ENCODE data around the gene LRRC63.
"Not testable (repeated sequence)": the region's sequence is repeated elsewhere in the genome, so short reads cannot be mapped to it uniquely, and the experiment has no call there.

The LRRC63 gene

DNA sequence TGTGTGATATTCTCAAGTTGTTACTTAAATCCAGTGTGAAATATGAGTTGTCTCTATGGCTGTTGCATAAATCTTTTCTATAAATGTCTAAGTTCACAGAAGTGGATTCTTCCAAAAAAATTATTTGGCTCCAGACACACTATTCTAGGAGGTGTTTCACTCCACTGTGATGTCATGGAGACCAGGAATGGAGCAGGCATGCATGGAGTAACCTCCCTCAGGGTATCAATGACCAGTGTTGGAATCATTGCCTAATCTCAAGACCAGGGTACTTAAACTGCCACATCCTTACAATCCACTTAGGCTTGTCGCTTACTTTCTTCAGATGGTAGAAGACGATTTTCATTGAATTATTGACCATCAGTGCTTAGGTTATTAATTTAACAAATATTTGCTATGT, 55.4 kb downstream of the LRRC63 start:
- no peak for DNase-seq

GRCh38 chr13:46270416-46270815, 58.7 kb downstream of the LRRC63 start:
- DNase-seq, result no peak

- no peak for DNase-seq
Observed at GRCh38 chr13:46274094-46274698, 62.5 kb downstream of the LRRC63 start.

DNA sequence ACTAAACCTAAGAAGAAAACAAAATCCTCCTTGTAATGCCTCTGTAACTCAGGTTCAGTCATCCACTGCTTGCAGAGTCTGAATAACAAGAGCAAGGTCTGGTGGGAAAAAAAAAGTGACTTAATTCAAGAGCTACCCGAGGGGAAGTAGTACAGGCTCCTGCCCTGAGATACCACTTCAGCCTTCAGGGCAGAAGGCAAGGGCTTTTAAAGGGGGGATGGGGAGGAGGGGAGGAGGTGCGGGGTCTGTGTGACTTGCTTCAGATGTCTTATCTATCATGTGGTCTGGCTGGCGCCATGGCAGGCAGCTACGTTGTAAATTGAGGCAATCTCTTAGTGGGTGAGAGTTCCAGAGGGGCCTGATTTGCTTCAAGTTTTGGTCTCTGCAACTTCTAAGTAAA, 66.7 kb downstream of the LRRC63 start:
- DNase-seq, result no peak

DNA sequence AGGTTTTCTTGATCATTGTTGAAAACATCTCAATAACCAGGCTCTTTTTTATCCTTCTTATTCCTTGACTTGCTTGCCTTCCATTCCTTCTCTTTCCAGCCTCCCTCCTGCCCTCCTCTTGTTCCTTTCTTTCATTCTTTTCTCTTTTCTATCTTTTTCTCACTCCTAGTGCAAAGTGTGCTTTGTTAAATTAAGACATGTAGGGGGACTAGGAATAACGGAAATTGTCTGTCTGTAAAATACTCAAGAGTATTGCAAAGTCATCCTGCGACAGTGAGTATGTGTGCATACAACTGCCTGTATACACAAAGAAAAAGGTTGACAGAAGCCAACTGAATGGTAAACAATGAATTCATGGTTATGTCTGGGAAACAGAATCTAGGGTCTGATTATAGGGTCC, 70.1 kb downstream of the LRRC63 start:
- no peak for DNase-seq

- not testable (repeated sequence) for DNase-seq
Observed at GRCh38 chr13:46283912-46284824, 72.4 kb downstream of the LRRC63 start.

GRCh38 chr13:46286972-46287371, 75.2 kb downstream of the LRRC63 start:
- DNase-seq, result no peak

DNA sequence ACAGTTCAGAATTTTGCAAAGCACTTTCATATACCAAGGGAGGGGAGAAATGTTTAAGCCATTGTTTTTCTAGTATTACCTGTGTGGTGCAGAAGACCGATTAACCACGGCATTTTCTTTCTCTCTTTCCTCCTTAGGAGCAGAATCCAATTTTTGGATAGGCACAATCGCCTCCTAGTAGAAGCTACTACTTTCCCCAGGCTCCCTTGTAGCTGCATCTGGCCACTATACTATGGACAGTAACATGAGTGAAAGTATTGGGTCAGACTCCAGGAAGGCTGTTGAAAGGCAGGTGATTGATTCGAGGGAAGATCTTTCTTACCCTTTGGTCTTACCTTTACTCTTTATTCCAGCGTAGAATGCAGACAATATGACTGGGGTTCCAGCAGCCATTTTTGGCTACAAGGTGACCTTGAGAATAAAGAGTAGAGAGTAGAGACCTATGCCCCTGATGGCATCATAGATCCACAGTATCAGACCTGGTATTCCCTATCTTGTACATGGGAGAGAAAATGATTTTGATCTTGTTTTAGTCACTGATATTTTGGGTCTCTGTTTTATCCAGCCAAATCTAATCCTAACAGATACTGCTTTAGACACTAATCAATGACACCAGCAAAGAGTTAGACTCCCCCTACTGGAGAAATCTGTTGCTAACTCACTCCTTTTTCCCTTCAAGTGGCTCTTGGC, 77.0 kb downstream of the LRRC63 start:
- no peak for DNase-seq

- DNase-seq, result no peak
Observed at GRCh38 chr13:46289260-46289955, 77.7 kb downstream of the LRRC63 start.

GRCh38 chr13:46290434-46290833, 78.7 kb downstream of the LRRC63 start:
- no peak for DNase-seq

DNA sequence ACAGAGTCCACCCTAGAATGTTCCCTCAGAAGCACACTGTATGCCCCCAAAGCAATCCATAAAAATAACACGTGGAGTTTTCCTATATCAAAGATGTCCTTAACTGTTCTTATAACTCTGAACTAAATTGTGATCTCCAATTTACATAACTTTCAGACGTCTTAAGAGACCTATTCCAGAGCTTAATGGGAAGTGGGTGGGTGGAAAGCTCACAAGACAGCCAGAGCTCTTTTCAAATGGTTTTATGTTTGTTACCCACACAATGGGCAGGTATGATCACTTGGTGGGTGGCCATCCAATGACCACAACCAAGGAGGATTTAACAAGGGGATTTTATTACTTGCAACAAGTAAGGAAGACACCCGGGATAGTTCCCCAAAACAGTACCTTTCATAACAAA, 81.7 kb downstream of the LRRC63 start:
- DNase-seq, result no peak

DNA sequence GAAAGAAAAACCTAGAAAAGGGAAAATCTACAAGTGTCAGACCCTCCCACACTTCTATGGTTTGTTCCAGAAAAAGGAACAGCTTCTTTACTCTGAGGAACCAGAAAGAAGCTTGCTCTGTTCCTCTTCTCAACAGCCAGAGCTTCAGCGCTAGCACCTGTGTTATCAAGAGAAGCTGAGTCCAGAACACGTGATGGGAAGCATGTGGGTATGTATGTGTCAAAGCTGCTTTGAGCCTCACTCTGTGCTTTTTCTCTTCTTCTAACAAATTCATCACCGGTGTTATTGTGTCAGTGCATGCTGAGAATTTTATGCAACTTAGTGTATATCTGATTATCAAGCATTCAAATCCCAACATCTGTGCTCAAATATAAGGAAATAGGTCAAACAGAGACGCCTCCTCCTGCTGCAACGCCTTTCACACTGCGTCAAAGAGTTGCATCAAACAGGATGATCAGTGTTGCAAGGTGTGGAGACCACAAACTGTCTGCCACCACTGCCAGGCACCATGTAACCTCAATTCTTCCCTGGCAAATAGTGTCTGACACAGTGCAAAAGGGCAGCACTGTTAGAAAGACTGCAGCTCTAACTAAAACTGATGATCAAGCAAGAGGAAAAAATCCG, 83.9 kb downstream of the LRRC63 start:
- no peak for DNase-seq

DNA sequence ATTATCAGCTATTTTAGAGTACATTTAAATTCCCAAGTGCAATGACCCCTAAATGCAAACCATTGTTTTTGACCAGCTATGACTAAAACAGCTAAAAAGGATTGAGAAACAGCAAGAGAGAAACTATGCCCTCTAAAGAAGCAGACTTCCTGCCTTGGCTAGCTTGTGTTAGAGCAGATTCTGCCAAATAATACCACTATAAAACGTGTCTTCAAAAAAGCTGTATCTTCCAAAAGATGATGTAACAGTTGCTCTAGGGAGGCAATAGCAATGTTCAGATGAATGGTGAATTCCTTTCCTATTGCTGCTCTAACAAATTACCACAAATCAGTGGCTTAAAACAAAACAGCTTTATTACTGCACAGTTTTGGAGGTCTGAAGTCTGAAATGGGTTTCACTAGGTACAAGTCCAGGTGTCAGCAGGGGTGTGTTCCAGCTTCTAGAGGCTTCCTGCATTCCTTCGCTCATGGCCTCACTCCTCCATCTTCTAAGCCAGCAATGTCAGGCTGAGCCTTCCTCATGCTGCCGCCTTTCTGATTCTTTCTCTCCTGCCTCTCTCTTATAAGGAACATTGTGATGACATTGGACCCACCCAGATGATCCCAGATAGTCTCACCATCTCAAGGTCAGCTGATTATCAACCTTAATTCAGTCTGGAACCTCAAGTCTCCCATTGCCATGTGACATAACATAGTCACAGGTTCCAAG, 84.5 kb downstream of the LRRC63 start:
- no peak for DNase-seq

DNA sequence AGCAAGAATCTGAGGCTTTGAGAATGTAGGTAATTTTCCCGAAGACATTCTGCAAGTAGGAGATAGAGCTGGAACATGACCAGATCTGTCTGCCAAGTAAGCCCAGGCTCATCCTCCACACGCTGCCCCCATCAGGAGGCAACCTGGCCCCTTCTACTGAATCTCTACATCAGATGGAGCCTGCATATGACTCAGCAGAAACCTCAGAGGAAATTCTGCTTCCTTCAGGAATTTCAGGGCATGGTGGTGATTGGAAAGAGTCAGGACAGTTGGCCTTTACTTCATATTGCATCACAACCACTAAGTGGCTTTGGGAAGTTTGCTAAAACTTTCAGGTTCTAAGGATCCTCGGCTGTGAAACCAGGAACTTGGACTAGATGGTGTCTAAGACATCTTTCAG, 85.2 kb downstream of the LRRC63 start:
- no peak for DNase-seq

DNA sequence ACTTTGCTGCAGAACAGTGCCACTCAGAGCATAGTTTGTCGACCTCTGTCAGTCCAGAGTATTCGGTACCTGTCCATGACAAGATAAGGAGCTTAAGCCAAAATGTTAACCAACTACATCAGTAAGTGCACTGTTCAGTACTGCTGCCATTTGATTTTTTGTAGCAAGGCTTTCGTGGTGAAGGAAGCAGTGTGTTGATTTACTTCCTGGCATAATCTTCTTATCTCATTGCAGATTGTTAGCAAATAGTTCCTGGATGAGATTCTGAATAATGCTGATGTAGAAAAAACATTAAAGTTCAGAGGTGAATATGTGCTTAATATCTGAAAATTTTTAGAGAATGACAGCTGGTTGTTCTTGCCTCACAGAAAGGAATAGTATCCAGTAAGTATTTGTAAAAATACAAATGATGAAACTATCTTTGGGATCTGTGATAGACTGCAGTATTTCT, 85.7 kb downstream of the LRRC63 start:
- DNase-seq, result no peak

DNA sequence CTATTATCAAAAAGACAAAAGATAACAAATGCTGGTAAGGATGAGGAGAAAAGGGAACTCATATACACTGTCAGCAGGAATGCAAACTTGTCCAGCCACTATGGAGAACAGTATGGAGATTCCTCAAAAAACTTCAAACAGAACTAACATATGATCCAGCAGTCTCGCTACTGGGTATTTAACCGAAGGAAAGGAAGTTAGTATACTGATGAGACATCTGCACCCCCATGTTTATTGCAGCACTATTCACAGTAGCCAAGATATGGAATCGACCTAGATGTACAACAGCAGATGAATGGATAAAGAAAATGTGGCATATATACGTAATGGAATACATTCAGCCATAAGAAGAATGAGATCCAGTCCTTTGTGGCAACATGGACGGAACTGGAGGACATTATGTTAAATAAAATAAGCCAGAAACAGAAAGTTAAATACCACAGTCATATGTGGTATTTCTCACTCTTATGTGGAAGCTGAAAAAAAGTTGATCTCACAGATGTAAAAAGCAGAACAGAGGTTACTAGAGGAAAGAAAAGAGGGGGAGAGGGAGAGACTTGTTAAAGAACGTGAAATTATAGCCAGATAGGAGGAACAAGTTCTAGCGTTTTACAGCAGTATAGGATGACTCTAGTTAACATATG, 92.1 kb downstream of the LRRC63 start:
- no peak for DNase-seq

DNA sequence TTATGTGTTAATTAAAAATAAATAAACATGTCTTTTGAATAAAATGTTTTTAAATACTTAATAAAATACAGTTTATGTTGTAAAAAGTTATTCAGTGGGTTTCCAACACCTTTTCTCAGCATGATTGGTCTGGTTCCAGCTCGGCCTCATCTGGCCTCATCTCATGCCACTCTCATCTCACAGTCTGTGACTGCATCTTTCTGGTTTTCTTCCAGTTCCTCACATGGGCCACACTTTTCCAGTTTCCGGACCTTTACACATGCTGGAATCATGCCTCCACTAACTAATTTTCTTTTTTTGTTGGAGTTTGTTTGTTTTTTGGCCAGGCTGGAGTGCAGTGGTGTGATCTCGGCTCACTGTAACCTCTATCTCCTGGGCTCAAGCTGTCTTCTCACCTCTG, 92.8 kb downstream of the LRRC63 start:
- DNase-seq, result no peak

DNA sequence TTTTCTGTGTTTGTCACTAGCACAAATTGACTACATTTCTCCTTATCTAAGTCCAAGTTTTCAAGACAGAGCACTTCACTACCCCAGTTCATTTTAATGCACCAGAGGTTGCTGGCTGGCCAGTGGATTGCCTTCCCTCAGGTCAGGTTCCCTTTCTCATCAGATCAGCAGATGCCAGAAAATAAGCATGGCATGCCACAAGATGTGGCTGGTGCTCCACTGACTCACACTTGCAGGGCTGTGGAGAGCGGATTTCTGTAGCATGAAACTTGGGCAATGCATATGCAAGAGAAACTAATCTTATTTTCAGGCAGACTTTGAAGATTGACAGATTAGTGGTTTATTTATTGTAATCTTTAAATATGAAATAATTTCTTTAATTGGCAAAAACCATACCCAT, 95.8 kb downstream of the LRRC63 start:
- DNase-seq, result no peak

GRCh38 chr13:46310066-46310465, 98.3 kb downstream of the LRRC63 start:
- no peak for DNase-seq

GRCh38 chr13:46311217-46311616, 99.5 kb downstream of the LRRC63 start:
- no peak for DNase-seq

DNA sequence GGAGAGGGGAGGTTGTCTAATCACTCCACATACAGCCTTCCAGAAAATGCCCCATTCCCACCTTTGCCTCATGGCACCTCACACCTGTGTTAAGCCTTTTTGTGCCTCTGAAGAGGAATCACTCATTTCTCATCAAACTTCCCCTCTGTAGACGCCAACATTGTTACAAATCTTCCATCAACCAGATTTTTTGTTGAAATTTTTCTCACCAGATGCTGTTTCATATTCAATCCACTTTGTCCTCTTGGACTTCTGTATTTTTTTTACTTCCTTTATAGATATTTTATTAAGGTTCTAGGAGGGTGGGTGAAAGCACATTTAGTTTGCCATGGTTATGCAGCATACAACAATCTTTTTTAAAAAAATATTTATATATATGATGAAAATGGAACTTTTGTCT, 101.3 kb downstream of the LRRC63 start:
- no peak for DNase-seq

Measured in DMS79 (cell line).